Measurements from ENCODE around the gene AURKB.
"Not testable (repeated sequence)": the region's sequence is repeated elsewhere in the genome, so short reads cannot be mapped to it uniquely, and the experiment has no call there.

AURKB gene

GRCh38 chr17:8220783-8221662 lies 10.6 kb upstream of the AURKB start:
- peak; percentile 81 for DNase-seq
- H3K4me3 Mint-ChIP-seq, result peak overlapping the region; percentile 89 to 99
- peaks cover 0 to 3% of the 10 kb centered on the region in 2 donors for H3K9me3 Mint-ChIP-seq
- peak overlapping the region; percentile 100 for H3K27ac Mint-ChIP-seq
- ATAC-seq (replicated peaks), result peak; percentile 28 to 34
- H3K4me1 Mint-ChIP-seq, result peaks cover 37 to 49% of the 10 kb centered on the region in 2 donors
- peaks cover 19 to 33% of the 10 kb centered on the region in 2 donors for H3K36me3 Mint-ChIP-seq
- H3K27me3 Mint-ChIP-seq, result peaks cover 12 to 17% of the 10 kb centered on the region in 2 donors

GRCh38 chr17:8214000-8214399 lies 3.6 kb upstream of the AURKB start:
- not testable (repeated sequence) for DNase-seq; H3K27me3 Mint-ChIP-seq; H3K36me3 Mint-ChIP-seq; H3K4me3 Mint-ChIP-seq; ATAC-seq (replicated peaks); H3K27ac Mint-ChIP-seq; H3K9me3 Mint-ChIP-seq
- peaks cover 10 to 18% of the 10 kb centered on the region in 2 donors for H3K4me1 Mint-ChIP-seq

GRCh38 chr17:8212312-8213180 lies 2.2 kb upstream of the AURKB start:
- H3K4me1 Mint-ChIP-seq, result peaks cover 10 to 24% of the 10 kb centered on the region in 2 donors
- no peaks in the 10 kb centered on the region for H3K27me3 Mint-ChIP-seq
- DNase-seq (no peak), ATAC-seq (replicated peaks) (no peak)
- H3K9me3 Mint-ChIP-seq, result no peaks in the 10 kb centered on the region
- no peaks in the 10 kb centered on the region for H3K36me3 Mint-ChIP-seq
- H3K4me3 Mint-ChIP-seq, result no peak overlapping the region
- H3K27ac Mint-ChIP-seq, result no peak overlapping the region

GRCh38 chr17:8210761-8211458 lies 535 bp upstream of the AURKB start:
- Mint-ChIP-seq H3K4me3 (peak overlapping the region; percentile 92 to 94), H3K36me3 (no peaks in the 10 kb centered on the region), H3K4me1 (peaks cover 10 to 24% of the 10 kb centered on the region in 2 donors), H3K9me3 (no peaks in the 10 kb centered on the region), H3K27me3 (no peaks in the 10 kb centered on the region), H3K27ac (peak overlapping the region; percentile 97)
- no peak for DNase-seq
- peak; percentile 49 to 53 for ATAC-seq (replicated peaks)

- no peaks in the 10 kb centered on the region for H3K36me3 Mint-ChIP-seq
- H3K4me1 Mint-ChIP-seq, result peaks cover 13 to 23% of the 10 kb centered on the region in 2 donors
These were observed 3.8 kb downstream of the AURKB start for GRCh38 chr17:8206536-8206935.

GRCh38 chr17:8204761-8205555 lies 5.4 kb downstream of the AURKB start:
- no peaks in the 10 kb centered on the region for H3K27me3 Mint-ChIP-seq
- no peak overlapping the region for H3K27ac Mint-ChIP-seq
- H3K4me3 Mint-ChIP-seq, result no peak overlapping the region
- ATAC-seq (replicated peaks) (no peak), DNase-seq (no peak)
- no peaks in the 10 kb centered on the region for H3K9me3 Mint-ChIP-seq
- peaks cover 7 to 18% of the 10 kb centered on the region in 2 donors for H3K4me1 Mint-ChIP-seq
- no peaks in the 10 kb centered on the region for H3K36me3 Mint-ChIP-seq

More at GRCh38 chr17:8206536-8206935, 3.8 kb downstream of the AURKB start:
- H3K27me3 Mint-ChIP-seq, result no peaks in the 10 kb centered on the region
- no peak overlapping the region for H3K27ac Mint-ChIP-seq
- H3K9me3 Mint-ChIP-seq, result no peaks in the 10 kb centered on the region
- DNase-seq (no peak), ATAC-seq (replicated peaks) (no peak)
- no peak overlapping the region for H3K4me3 Mint-ChIP-seq

GRCh38 chr17:8192070-8192815 lies 18.1 kb downstream of the AURKB start:
- Mint-ChIP-seq H3K4me1 (peaks cover 16 to 22% of the 10 kb centered on the region in 2 donors), H3K27me3 (no peaks in the 10 kb centered on the region), H3K27ac (no peak overlapping the region), H3K4me3 (no peak overlapping the region), H3K36me3 (no peaks in the 10 kb centered on the region), H3K9me3 (no peaks in the 10 kb centered on the region)
- ATAC-seq (replicated peaks) (peak; percentile 7 to 19), DNase-seq (peak; percentile 47)

GRCh38 chr17:8190506-8190905 lies 19.9 kb downstream of the AURKB start:
- Mint-ChIP-seq H3K4me3 (no peak overlapping the region), H3K9me3 (no peaks in the 10 kb centered on the region), H3K27ac (peak overlapping the region; percentile 99), H3K4me1 (peaks cover 8 to 9% of the 10 kb centered on the region in 2 donors), H3K36me3 (no peaks in the 10 kb centered on the region), H3K27me3 (no peaks in the 10 kb centered on the region)
- DNase-seq (no peak), ATAC-seq (replicated peaks) (no peak)

- no peaks in the 10 kb centered on the region for H3K27me3 Mint-ChIP-seq
- H3K36me3 Mint-ChIP-seq, result no peaks in the 10 kb centered on the region
- H3K9me3 Mint-ChIP-seq, result no peaks in the 10 kb centered on the region
- H3K27ac Mint-ChIP-seq, result peak within 1 kb of the TSS; percentile 99
- ATAC-seq (replicated peaks), result peak; percentile 69 to 74
- DNase-seq, result peak; percentile 95
- no peak within 1 kb of the TSS for H3K4me3 Mint-ChIP-seq
- H3K4me1 Mint-ChIP-seq, result peaks cover 8 to 9% of the 10 kb centered on the region in 2 donors
These were observed 20.5 kb downstream of the AURKB start, which contains the start of gene BORCS6 for GRCh38 chr17:8189711-8190477. Gene BORCS6 (minus strand): TSS chr17:8190180. CDS start chr17:8190140, 40 bp downstream.

GRCh38 chr17:8189041-8189710 lies 21.2 kb downstream of the AURKB start:
- Mint-ChIP-seq H3K4me1 (peaks cover 8 to 14% of the 10 kb centered on the region in 2 donors), H3K36me3 (no peaks in the 10 kb centered on the region), H3K27me3 (no peaks in the 10 kb centered on the region), H3K27ac (peak overlapping the region; percentile 99), H3K9me3 (no peaks in the 10 kb centered on the region), H3K4me3 (no peak overlapping the region)
- DNase-seq, result peak; percentile 31
- no peak for ATAC-seq (replicated peaks)

- DNase-seq (no peak), ATAC-seq (replicated peaks) (no peak)
- H3K4me3 Mint-ChIP-seq, result no peak overlapping the region
These were observed 22.0 kb downstream of the AURKB start for GRCh38 chr17:8188263-8188839.

More at GRCh38 chr17:8188263-8188839, 22.0 kb downstream of the AURKB start:
- Mint-ChIP-seq H3K36me3 (no peaks in the 10 kb centered on the region), H3K27ac (no peak overlapping the region), H3K4me1 (peaks cover 11 to 20% of the 10 kb centered on the region in 2 donors), H3K27me3 (no peaks in the 10 kb centered on the region), H3K9me3 (no peaks in the 10 kb centered on the region)
